Heart left ventricle (tissue), 16 donors: Measurements from ENCODE around the gene KLHL13. TPM values are rescaled to one million over a fixed set of nuclear protein-coding genes. Genes with fewer than 3 reads are reported as not detected.

Experiments used
- ATAC-seq, 4 donors: fragments of 200-7000 bp; cut with Tn5 transposase; one replicate each; pipeline ENCODE4 v1.9.1; 2020 to 2022; ENCODE audit warnings: moderate library complexity in 4 of 4, mild to moderate bottlenecking in 3 of 4, moderate number of reproducible peaks in 1 of 4
- DNase-seq, 5 donors: peaks; one replicate each; pipeline ENCODE4 v3.0.0-alpha.2; 2020
- H3K27ac ChIP-seq, 12 donors: fragments of 200-600 bp; sonication (generic) in 4 of 12; one replicate each; pipeline versions ENCODE4 v1.5.0 to v1.8.0; 2016 to 2022; ENCODE audit warnings: mild to moderate bottlenecking in 2 of 12
- H3K27me3 ChIP-seq, 9 donors: fragments of 200-600 bp; sonication (generic) in 2 of 9; one replicate each; pipeline versions ENCODE4 v1.5.1 to v1.8.0; 2016 to 2022; ENCODE audit warnings: mild to moderate bottlenecking in 3 of 9
- H3K36me3 ChIP-seq, 9 donors: fragments of 200-600 bp; sonication (generic) in 2 of 9; one replicate each; pipeline versions ENCODE4 v1.5.0 to v1.8.0; 2018 to 2022; ENCODE audit warnings: mild to moderate bottlenecking in 2 of 9
- H3K4me1 ChIP-seq, 12 donors: fragments of 200-600 bp; sonication (generic) in 4 of 12; one replicate each; pipeline versions ENCODE4 v1.5.0 to v1.8.0; 2016 to 2022; ENCODE audit warnings: mild to moderate bottlenecking in 3 of 12
- H3K4me3 ChIP-seq, 12 donors: fragments of 200-600 bp; sonication (generic) in 4 of 12; one replicate each; pipeline versions ENCODE4 v1.5.0 to v1.8.0; 2017 to 2022; ENCODE audit warnings: mild to moderate bottlenecking in 9 of 12, moderate library complexity in 4 of 12
- H3K9me3 ChIP-seq, 12 donors: fragments of 200-600 bp; sonication (generic) in 4 of 12; one replicate each; pipeline versions ENCODE4 v1.5.0 to v1.8.0; 2016 to 2022; ENCODE audit warnings: mild to moderate bottlenecking in 1 of 12
- CTCF ChIP-seq, 12 donors: fragments of 200-600 bp; sonication (generic) in 4 of 12; IDR thresholded peaks; one replicate each; pipeline versions ENCODE4 v1.5.0 to v1.8.0; 2018 to 2022; ENCODE audit warnings: antibody characterized with exemption in 12 of 12, mild to moderate bottlenecking in 5 of 12
- POLR2A ChIP-seq, 2 donors: fragments of 450-650 bp; IDR thresholded peaks; one replicate each; pipeline ENCODE4 v1.6.1; 2017; ENCODE audit warnings: antibody characterized with exemption in 2 of 2, mild to moderate bottlenecking in 2 of 2, moderate library complexity in 2 of 2
- WGBS, 4 donors: extraction: QIAGEN DNeasy Blood & Tissue Kit in 2 of 4; methylation state at CpG; one replicate each; pipeline versions ENCODE4 v1.1.5 to v1.1.7; 2013 to 2018; 5-methylcytosine and 5-hydroxymethylcytosine counted together
- intact Hi-C, 10 donors: fragments of 100-400 bp; cut with DNase I; formaldehyde crosslinking; loops; one replicate each; pipeline versions ENCODE4 v1.11.1 to v1.14.2; 2022
- polyA plus RNA-seq, 2 donors: library from polyadenylated mRNA; stranded (reverse); fragments of 200-250 nt; gene quantifications; one replicate each; pipeline ENCODE4 v1.2.3, GENCODE V29; 2013
- total RNA-seq, 9 donors: library from RNA; depleted of rRNA in 2 of 9; stranded (reverse); fragments of >200 nt in 2 of 9; fragmentation: NEBNext Ultra II Directional in 3 of 9; extraction: Animal tissue kit (Norgen Biotek cat#: 25700) in 3 of 9; gene quantifications; one replicate each; pipeline versions ENCODE4 v1.1.0 to v1.2.4, GENCODE V29; 2016 to 2023
- donor health status: ischemic (EF 13 %, LVEDD 7.1; RV severe dilation, severe dysfunction).
- donor health status: healthy with polysubstance abuse.
- donor health status: DM: no; HTN: yes; CAD: no.
- donor health status: DM: no; HTN: no; CAD: no.
- donor health status: ischemic (EF 25% LVEDD 6.9; RV normal size, moderate dysfunction).
- donor health status: ischemic (EF 25% LVEDD 5.7; RV mildly dilated, moderate dysfunction).
- donor health status: healthy.
- donor health status: DM: yes; HTN: yes; CAD: no.
- donor health status: ischemic (EF 35%, LVEDD 5.7; RV mildly dilated, moderate dysfunction).
- donor health status: nonischemic (EF 11% LVEDD 7.7; RV severe dilation, severe dysfunction).
- donor health status: DM: yes; HTN: yes; CAD: no.
- donor health status: PGD.
- donor health status: ischemic (EF 29% LVEDD 5.4; RV normal size, mild dysfunction).
- donor health status: nonischemic (EF 23%, LVEDD 6.1; RV moderate dilation, normal function).

KLHL13 gene
- total and polyA plus RNA-seq, 11 donors: 3.4 to 14.2 (median 7.7) TPM

- DNase-seq: no peak
- Histone ChIP-seq H3K27ac (no peak overlapping the region), H3K4me1 (no peaks in the 10 kb centered on the region), H3K4me3 (no peak overlapping the region), H3K27me3 (no peaks in the 10 kb centered on the region), H3K36me3 (no peaks in the 10 kb centered on the region), H3K9me3 (no peaks in the 10 kb centered on the region)
- intact Hi-C loops: no loop called here
- WGBS, 4 donors: 66 to 80% (median 73%) methylated on average over 3 of the region's 3 CpGs
- no peak for ATAC-seq
- TF ChIP-seq POLR2A (IDR thresholded peaks at IDR 0.05) (no peak), CTCF (IDR thresholded peaks at IDR 0.05) (no peak)
Observed at GRCh38 chrX:118143578-118143977, 27.0 kb upstream of the KLHL13 start.

- WGBS, 4 donors: 62 to 94% (median 86%) methylated on average over 3 of the region's 3 CpGs
- intact Hi-C loops: no loop called here
- Histone ChIP-seq H3K9me3 (no peaks in the 10 kb centered on the region), H3K27me3 (peaks cover 0 to 6% (median 0%) of the 10 kb centered on the region in 9 donors), H3K36me3 (no peaks in the 10 kb centered on the region), H3K27ac (no peak overlapping the region), H3K4me3 (no peak overlapping the region), H3K4me1 (no peaks in the 10 kb centered on the region)
- TF ChIP-seq POLR2A (IDR thresholded peaks at IDR 0.05) (no peak), CTCF (IDR thresholded peaks at IDR 0.05) (no peak)
- ATAC-seq (no peak), DNase-seq (no peak)
Observed at GRCh38 chrX:118131336-118131735, 14.7 kb upstream of the KLHL13 start.

GRCh38 chrX:118129681-118130080 lies 13.1 kb upstream of the KLHL13 start:
- no peak overlapping the region for H3K4me3 ChIP-seq
- no peak for DNase-seq
- intact Hi-C loops: loop anchor here in 1 of 10 donors (10.0 kb wide), 1 partner anchor 125 kb away; no protein-coding TSS in a partner anchor
- H3K27me3 ChIP-seq: peaks cover 0 to 6% (median 0%) of the 10 kb centered on the region in 9 donors
- no peak for ATAC-seq
- no peaks in the 10 kb centered on the region for H3K9me3 ChIP-seq
- no peak overlapping the region for H3K27ac ChIP-seq
- no peak for TF ChIP-seq CTCF (IDR thresholded peaks at IDR 0.05)
- TF ChIP-seq POLR2A (IDR thresholded peaks at IDR 0.05): no peak
- no peaks in the 10 kb centered on the region for H3K4me1 ChIP-seq
- no peaks in the 10 kb centered on the region for H3K36me3 ChIP-seq

- ATAC-seq (no peak), DNase-seq (peak in 1 of 5 donors; percentile 27)
- H3K36me3 ChIP-seq: no peaks in the 10 kb centered on the region
- H3K27me3 ChIP-seq: peaks cover 0 to 6% (median 0%) of the 10 kb centered on the region in 9 donors
- no peak overlapping the region for H3K4me3 ChIP-seq
- no peak for TF ChIP-seq POLR2A (IDR thresholded peaks at IDR 0.05)
- no peak for TF ChIP-seq CTCF (IDR thresholded peaks at IDR 0.05)
- H3K27ac ChIP-seq: no peak overlapping the region
- intact Hi-C loops: loop anchor here in 1 of 10 donors (10.0 kb wide), 1 partner anchor 124 kb away; no protein-coding TSS in a partner anchor
- H3K9me3 ChIP-seq: no peaks in the 10 kb centered on the region
- WGBS, 4 donors: 77 to 93% (median 87%) methylated on average over 15 to 18 of the region's 18 CpGs
- no peaks in the 10 kb centered on the region for H3K4me1 ChIP-seq
Observed at GRCh38 chrX:118128724-118129123, 12.1 kb upstream of the KLHL13 start.
